ENCODE data around the gene NCAM1.

NCAM1 gene

GRCh38 chr11:113118104-113118503 is 156.9 kb downstream of the NCAM1 start:
- TF ChIP-seq, protein P1, sequence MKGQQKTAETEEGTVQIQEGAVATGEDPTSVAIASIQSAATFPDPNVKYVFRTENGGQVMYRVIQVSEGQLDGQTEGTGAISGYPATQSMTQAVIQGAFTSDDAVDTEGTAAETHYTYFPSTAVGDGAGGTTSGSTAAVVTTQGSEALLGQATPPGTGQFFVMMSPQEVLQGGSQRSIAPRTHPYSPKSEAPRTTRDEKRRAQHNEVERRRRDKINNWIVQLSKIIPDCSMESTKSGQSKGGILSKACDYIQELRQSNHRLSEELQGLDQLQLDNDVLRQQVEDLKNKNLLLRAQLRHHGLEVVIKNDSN (IDR thresholded peaks at IDR 0.05), result no peak
- no peak for TF ChIP-seq TAF1 (IDR thresholded peaks at IDR 0.05; ENCODE audit: low read depth)
- no peak for TF ChIP-seq CEBPB (IDR thresholded peaks at IDR 0.05)
- no peak for TF ChIP-seq ZBTB7A (IDR thresholded peaks at IDR 0.05; ENCODE audit: low read depth)
- no peak for TF ChIP-seq CREB1 (IDR thresholded peaks at IDR 0.05; ENCODE audit: low read depth)
- TF ChIP-seq TCF12 (IDR thresholded peaks at IDR 0.05; ENCODE audit: low read depth), result no peak
- no peak for TF ChIP-seq REST (IDR thresholded peaks at IDR 0.05; ENCODE audit: low read depth)
- no peak for TF ChIP-seq EP300 (IDR thresholded peaks at IDR 0.05; ENCODE audit: borderline replicate concordance)
- TF ChIP-seq FOXM1 (IDR thresholded peaks at IDR 0.05; ENCODE audit: borderline replicate concordance, low read depth), result no peak
- TF ChIP-seq TEAD4 (IDR thresholded peaks at IDR 0.05), result no peak

DNA sequence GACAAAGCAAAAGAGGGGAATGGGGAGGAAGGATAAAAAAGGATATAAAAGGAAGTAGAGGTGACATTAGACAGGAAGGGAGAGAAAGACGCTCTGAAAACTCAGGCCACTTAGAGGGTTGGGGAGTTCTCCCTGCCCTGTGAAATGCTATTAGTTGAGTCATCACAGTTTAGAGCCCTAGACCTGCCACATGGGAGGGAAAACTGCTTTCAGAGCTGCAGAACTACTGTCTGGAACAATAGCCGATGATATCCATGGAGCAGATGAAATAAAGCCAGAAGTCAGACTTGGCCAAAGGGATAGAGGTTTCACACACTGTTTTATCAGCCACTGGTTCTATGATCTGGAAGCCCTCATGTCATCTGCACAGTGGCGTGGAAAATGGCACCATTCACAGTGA is 157.9 kb downstream of the NCAM1 start:
- TF ChIP-seq TCF12 (IDR thresholded peaks at IDR 0.05; ENCODE audit: low read depth), result no peak
- TF ChIP-seq CREB1 (IDR thresholded peaks at IDR 0.05; ENCODE audit: low read depth), result no peak
- TF ChIP-seq RAD21 (IDR thresholded peaks at IDR 0.05; ENCODE audit: low read depth), result no peak
- TF ChIP-seq, protein P1 (IDR thresholded peaks at IDR 0.05), result no peak
- no peak for TF ChIP-seq EGR1 (IDR thresholded peaks at IDR 0.05)
- no peak for TF ChIP-seq TAF1 (IDR thresholded peaks at IDR 0.05; ENCODE audit: low read depth)
- TF ChIP-seq ZBTB7A (IDR thresholded peaks at IDR 0.05; ENCODE audit: low read depth), result no peak
- no peak for TF ChIP-seq REST (IDR thresholded peaks at IDR 0.05; ENCODE audit: low read depth)
- TF ChIP-seq EP300 (IDR thresholded peaks at IDR 0.05; ENCODE audit: borderline replicate concordance), result no peak
- no peak for TF ChIP-seq FOXM1 (IDR thresholded peaks at IDR 0.05; ENCODE audit: borderline replicate concordance, low read depth)
- no peak for TF ChIP-seq YY1 (IDR thresholded peaks at IDR 0.05; ENCODE audit: low read depth)
- no peak for TF ChIP-seq CEBPB (IDR thresholded peaks at IDR 0.05)
- TF ChIP-seq TEAD4 (IDR thresholded peaks at IDR 0.05), result no peak
- no peak for TF ChIP-seq NFIC (IDR thresholded peaks at IDR 0.05)
- TF ChIP-seq, protein P2, sequence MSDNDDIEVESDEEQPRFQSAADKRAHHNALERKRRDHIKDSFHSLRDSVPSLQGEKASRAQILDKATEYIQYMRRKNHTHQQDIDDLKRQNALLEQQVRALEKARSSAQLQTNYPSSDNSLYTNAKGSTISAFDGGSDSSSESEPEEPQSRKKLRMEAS (IDR thresholded peaks at IDR 0.05), result no peak

DNA sequence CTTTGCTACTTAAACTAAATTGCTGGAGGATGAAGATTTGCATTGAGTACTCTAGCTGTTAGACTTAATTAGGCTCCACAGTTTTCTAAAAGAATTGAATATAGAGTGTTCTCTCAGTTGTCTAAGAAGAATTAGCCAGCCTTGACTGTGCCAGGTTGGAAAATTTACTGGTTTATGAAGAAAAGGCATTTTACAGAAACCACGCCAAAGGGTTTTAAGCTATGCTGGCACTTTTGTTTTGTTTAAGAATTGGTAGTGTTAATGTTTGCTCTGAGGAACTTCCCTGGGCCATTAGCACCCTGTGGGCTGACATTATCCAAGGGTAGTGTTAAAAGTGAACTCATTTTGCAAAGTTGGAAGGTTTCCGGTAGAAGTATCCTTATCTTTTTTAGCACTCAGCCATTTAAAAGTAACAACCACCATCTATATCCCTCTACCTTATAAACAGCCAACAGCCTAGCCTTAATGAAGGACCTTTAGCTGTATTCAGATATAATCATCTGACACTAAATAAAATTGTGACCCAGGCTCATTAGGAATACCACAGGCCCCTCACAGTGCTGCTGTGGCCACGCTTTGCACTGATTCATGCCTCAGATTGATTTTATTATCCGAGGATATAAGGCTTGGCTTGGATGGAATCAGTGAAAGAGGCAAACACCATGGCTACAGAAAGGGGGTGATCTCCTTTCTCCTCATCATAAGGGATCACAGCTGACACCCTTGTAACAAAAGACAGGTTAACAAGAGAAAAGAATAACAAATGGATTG is 158.9 kb downstream of the NCAM1 start:
- TF ChIP-seq YY1 (IDR thresholded peaks at IDR 0.05; ENCODE audit: low read depth) (no peak), NFIC (IDR thresholded peaks at IDR 0.05) (no peak), FOXM1 (IDR thresholded peaks at IDR 0.05; ENCODE audit: borderline replicate concordance, low read depth) (no peak), ZBTB7A (IDR thresholded peaks at IDR 0.05; ENCODE audit: low read depth) (no peak), TEAD4 (IDR thresholded peaks at IDR 0.05) (no peak), CREB1 (IDR thresholded peaks at IDR 0.05; ENCODE audit: low read depth) (no peak), TCF12 (IDR thresholded peaks at IDR 0.05; ENCODE audit: low read depth) (no peak), EP300 (IDR thresholded peaks at IDR 0.05; ENCODE audit: borderline replicate concordance) (no peak), CEBPB (IDR thresholded peaks at IDR 0.05) (no peak), REST (IDR thresholded peaks at IDR 0.05; ENCODE audit: low read depth) (no peak), RAD21 (IDR thresholded peaks at IDR 0.05; ENCODE audit: low read depth) (no peak), EGR1 (IDR thresholded peaks at IDR 0.05) (no peak), TAF1 (IDR thresholded peaks at IDR 0.05; ENCODE audit: low read depth) (no peak)
- TF ChIP-seq, protein P2 (IDR thresholded peaks at IDR 0.05), result no peak
- TF ChIP-seq, protein P1 (IDR thresholded peaks at IDR 0.05), result no peak

Measured in Ishikawa (cell line).